CD4-positive, alpha-beta T cell (primary cell): Measurements from ENCODE around the gene SSRP1. TPM values are rescaled to one million over a fixed set of nuclear protein-coding genes. Genes with fewer than 3 reads are reported as not detected.

Experiments
- ATAC-seq: fragments of 200-7000 bp; cut with Tn5 transposase; one replicate; pipeline ENCODE4 v1.10.0; 2022; ENCODE audit warnings: mild to moderate bottlenecking; ENCODE audit not compliant: poor library complexity
- CTCF ChIA-PET: fragments of 350-600 bp; sonication (Branson Sonifier 250); formaldehyde crosslinking; loops from one replicate; lab custom pipeline; 2021; ENCODE audit warnings: antibody characterized with exemption, inconsistent platforms; lab: Charles Lee
- POLR2A ChIA-PET: fragments of 350-600 bp; sonication (Branson Sonifier 250); formaldehyde crosslinking; loops from one replicate; lab custom pipeline; 2021; ENCODE audit warnings: antibody characterized with exemption, inconsistent platforms; lab: Charles Lee
- DNase-seq, 14 experiments: peaks; one replicate each; pipeline ENCODE4 v3.0.0-alpha.2; 2013 to 2020; ENCODE audit warnings: mixed read lengths in 2 of 14
- H3K27ac ChIP-seq, 2 donors: one replicate each; pipeline versions ENCODE4 v1.5.1 to v1.7.0; 2013; ENCODE audit warnings: low read length in 2 of 2, low read depth in 1 of 2, mild to moderate bottlenecking in 1 of 2
- H3K27me3 ChIP-seq, 2 experiments: 1 replicate in 1 of 2; 2 replicates in 1 of 2; pipeline versions ENCODE4 v1.6.1 to v1.7.0; 2013; ENCODE audit warnings: low read length in 2 of 2, control low read depth in 1 of 2, mild to moderate bottlenecking in 1 of 2, moderate library complexity in 1 of 2; ENCODE audit not compliant: insufficient read depth in 2 of 2, control insufficient read depth in 1 of 2
- H3K36me3 ChIP-seq: one replicate; pipeline ENCODE4 v1.6.1; 2013; ENCODE audit warnings: low read length, control low read depth; ENCODE audit not compliant: insufficient read depth
- H3K4me1 ChIP-seq: one replicate; pipeline ENCODE4 v1.6.1; 2013; ENCODE audit warnings: low read length, control low read depth; ENCODE audit not compliant: insufficient read depth
- H3K4me3 ChIP-seq: one replicate; pipeline ENCODE4 v1.5.1; 2013; ENCODE audit warnings: mild to moderate bottlenecking, low read length, moderate library complexity
- H3K9me3 ChIP-seq, 2 experiments: 1 replicate in 1 of 2; 2 replicates in 1 of 2; pipeline versions ENCODE4 v1.6.1 to v1.7.0; 2013; ENCODE audit warnings: low read length in 2 of 2, mild to moderate bottlenecking in 2 of 2, control low read depth in 1 of 2, moderate library complexity in 1 of 2; ENCODE audit not compliant: control insufficient read depth in 1 of 2, insufficient read depth in 1 of 2
- H3K27ac Mint-ChIP-seq: one replicate; pipeline ENCODE4 v1.8.0; 2020; ENCODE audit warnings: mixed read lengths
- H3K27me3 Mint-ChIP-seq: one replicate; pipeline ENCODE4 v1.8.0; 2021; ENCODE audit warnings: mixed read lengths
- H3K36me3 Mint-ChIP-seq: one replicate; pipeline ENCODE4 v1.8.0; 2021; ENCODE audit warnings: low read depth, mixed read lengths
- H3K4me1 Mint-ChIP-seq: one replicate; pipeline ENCODE4 v1.8.0; 2021; ENCODE audit warnings: low read depth, mixed read lengths
- H3K4me3 Mint-ChIP-seq: one replicate; pipeline ENCODE4 v1.8.0; 2020; ENCODE audit warnings: mild to moderate bottlenecking, mixed read lengths
- H3K9me3 Mint-ChIP-seq: one replicate; pipeline ENCODE4 v1.8.0; 2020; ENCODE audit warnings: mixed read lengths
- intact Hi-C, 2 experiments: fragments of 100-400 bp; cut with DNase I in 1 of 2; cut with micrococcal nuclease in 1 of 2; formaldehyde crosslinking; loops; one replicate each; pipeline versions ENCODE4 v1.15.1 to v1.9.0; 2023 to 2025; cut with DNase I, micrococcal nuclease
- total RNA-seq, 174 experiments: library from RNA in 2 of 174; stranded (reverse) in 2 of 174; gene quantifications; one replicate each; pipeline ENCODE4 v1.2.3 and lab custom pipeline; 2021 to 2026
- TF ChIP-seq, protein P1 (sequence below): fragments of 200-600 bp; IDR thresholded peaks from one replicate; pipeline ENCODE4 v1.8.0; 2022; ENCODE audit warnings: antibody characterized with exemption, mild to moderate bottlenecking

Gene SSRP1
- total RNA-seq, 2 experiments from 2014 or later = 36.7 to 41.2 TPM

DNA sequence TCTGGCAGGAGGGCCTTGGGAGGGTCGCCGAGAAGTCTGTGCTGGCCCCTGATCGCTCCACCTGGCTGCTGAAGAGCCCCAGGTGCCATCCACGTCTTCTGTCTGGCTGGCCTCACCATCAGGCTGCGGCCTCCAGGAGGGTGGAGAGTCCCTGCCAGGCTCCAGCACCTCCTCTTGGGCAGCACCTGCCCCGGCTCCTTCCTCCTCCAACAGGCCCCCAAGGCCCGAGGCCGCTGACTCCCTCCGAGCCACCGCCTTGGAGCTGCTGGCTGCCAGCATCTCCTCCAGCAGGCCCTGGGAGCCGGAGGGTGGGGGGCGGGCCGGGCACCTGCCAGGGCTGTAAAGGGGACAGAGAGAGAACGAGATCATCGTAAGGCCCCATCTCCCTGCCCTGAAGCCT is 33.2 kb downstream of the SSRP1 start:
- Mint-ChIP-seq H3K4me3 (no peak overlapping the region), H3K27me3 (no peaks in the 10 kb centered on the region), H3K4me1 (no peaks in the 10 kb centered on the region), H3K27ac (no peak overlapping the region), H3K36me3 (peaks cover 58% of the 10 kb centered on the region), H3K9me3 (no peaks in the 10 kb centered on the region)
- Histone ChIP-seq H3K36me3 (peaks cover 16% of the 10 kb centered on the region), H3K4me1 (no peaks in the 10 kb centered on the region), H3K27me3 (no peaks in the 10 kb centered on the region), H3K4me3 (no peak overlapping the region), H3K9me3 (peaks cover 9 to 39% of the 10 kb centered on the region in 2 experiments), H3K27ac (no peak overlapping the region)
- CTCF ChIA-PET = no interaction called here
- TF ChIP-seq, protein P1, sequence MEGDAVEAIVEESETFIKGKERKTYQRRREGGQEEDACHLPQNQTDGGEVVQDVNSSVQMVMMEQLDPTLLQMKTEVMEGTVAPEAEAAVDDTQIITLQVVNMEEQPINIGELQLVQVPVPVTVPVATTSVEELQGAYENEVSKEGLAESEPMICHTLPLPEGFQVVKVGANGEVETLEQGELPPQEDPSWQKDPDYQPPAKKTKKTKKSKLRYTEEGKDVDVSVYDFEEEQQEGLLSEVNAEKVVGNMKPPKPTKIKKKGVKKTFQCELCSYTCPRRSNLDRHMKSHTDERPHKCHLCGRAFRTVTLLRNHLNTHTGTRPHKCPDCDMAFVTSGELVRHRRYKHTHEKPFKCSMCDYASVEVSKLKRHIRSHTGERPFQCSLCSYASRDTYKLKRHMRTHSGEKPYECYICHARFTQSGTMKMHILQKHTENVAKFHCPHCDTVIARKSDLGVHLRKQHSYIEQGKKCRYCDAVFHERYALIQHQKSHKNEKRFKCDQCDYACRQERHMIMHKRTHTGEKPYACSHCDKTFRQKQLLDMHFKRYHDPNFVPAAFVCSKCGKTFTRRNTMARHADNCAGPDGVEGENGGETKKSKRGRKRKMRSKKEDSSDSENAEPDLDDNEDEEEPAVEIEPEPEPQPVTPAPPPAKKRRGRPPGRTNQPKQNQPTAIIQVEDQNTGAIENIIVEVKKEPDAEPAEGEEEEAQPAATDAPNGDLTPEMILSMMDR = no peak
- POLR2A ChIA-PET = no interaction called here
- DNase-seq (no peak), ATAC-seq (no peak)
- intact Hi-C loops = no loop called here

DNA sequence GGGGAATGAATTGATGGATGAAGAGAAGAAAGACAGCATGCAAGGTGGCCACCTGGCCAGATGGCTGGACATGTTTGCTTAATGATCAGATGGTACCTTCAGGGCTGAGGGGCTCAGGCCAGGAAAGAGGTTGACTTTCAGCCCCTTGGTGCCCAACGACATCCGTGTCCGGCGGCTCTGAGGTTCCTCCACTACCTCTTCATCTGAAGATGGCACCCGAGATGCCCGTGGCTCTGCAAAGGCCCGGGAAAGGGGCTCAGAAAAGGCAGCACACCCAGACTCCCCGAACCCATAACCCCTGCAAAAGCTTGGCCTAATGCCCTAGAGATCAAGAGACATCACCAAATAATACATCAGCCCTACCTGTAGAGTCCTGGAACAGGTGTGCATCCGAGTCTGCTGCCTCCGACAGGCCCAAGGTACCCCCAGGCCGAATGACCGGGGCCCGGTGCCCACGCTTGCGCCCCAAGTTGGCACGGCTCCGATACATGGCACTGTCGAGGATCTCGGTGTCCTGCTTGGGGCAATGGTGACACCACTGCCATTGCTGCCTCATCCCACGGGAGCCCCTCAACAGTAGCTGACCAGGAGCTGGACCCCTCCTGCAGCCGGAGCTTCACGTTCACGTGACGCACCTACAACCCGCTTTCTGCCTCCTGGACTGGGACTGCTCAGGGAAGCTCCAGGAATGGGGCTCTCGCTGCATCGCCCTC is 33.8 kb downstream of the SSRP1 start:
- ChIA-PET POLR2A (no interaction called here), CTCF (no interaction called here)
- peaks cover 16% of the 10 kb centered on the region for H3K36me3 ChIP-seq
- Mint-ChIP-seq H3K36me3 (peaks cover 65% of the 10 kb centered on the region), H3K27me3 (no peaks in the 10 kb centered on the region), H3K4me3 (no peak overlapping the region), H3K27ac (no peak overlapping the region), H3K9me3 (no peaks in the 10 kb centered on the region), H3K4me1 (no peaks in the 10 kb centered on the region)
- TF ChIP-seq, protein P1 = no peak
- no peaks in the 10 kb centered on the region for H3K4me1 ChIP-seq
- H3K9me3 ChIP-seq = peaks cover 9 to 42% of the 10 kb centered on the region in 2 experiments
- no peaks in the 10 kb centered on the region for H3K27me3 ChIP-seq
- intact Hi-C loops = no loop called here
- no peak overlapping the region for H3K4me3 ChIP-seq
- DNase-seq (no peak), ATAC-seq (no peak)
- no peak overlapping the region for H3K27ac ChIP-seq

DNA sequence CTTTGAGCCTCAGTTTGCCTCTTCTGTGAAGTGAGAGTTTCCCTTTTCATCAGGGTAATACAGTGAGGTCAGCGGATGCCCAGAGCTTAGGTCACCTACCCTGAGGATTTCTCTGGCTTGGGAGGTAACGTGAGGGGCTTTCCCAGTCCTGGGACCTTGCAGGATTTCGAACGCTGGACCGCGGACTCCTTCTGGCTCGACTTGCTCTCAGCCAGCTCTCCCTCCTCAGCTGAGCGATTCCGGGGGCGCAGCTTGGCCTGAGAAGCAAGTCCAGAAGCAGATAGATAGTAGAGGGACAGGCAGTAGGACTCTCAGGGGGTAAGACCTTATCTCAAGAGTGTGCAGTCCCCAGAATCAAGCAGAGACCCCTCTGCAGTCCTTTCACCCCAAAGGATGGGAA is 34.9 kb downstream of the SSRP1 start:
- Mint-ChIP-seq H3K4me3 (no peak overlapping the region), H3K36me3 (peaks cover 67% of the 10 kb centered on the region)
- no peak for ATAC-seq

More for the DNA sequence above, 34.9 kb downstream of the SSRP1 start:
- no peaks in the 10 kb centered on the region for H3K4me1 Mint-ChIP-seq
- Histone ChIP-seq H3K27ac (no peak overlapping the region), H3K9me3 (peaks cover 9 to 42% of the 10 kb centered on the region in 2 experiments), H3K36me3 (peaks cover 16% of the 10 kb centered on the region), H3K4me1 (no peaks in the 10 kb centered on the region), H3K4me3 (no peak overlapping the region), H3K27me3 (no peaks in the 10 kb centered on the region)
- no peaks in the 10 kb centered on the region for H3K9me3 Mint-ChIP-seq
- H3K27ac Mint-ChIP-seq = no peak overlapping the region
- no peak for DNase-seq
- ChIA-PET POLR2A (no interaction called here), CTCF (no interaction called here)
- H3K27me3 Mint-ChIP-seq = no peaks in the 10 kb centered on the region
- intact Hi-C loops = no loop called here
- TF ChIP-seq, protein P1 = no peak
